SK-N-SH (cell line): Measurements from ENCODE around the gene CD163L1. TPM values are rescaled to one million over a fixed set of nuclear protein-coding genes. Genes with fewer than 3 reads are reported as not detected.

ENCODE experiments used
- CTCF ChIA-PET: fragments of 300-600, 350-600 bp; formaldehyde crosslinking; extraction: SDS; loops from one replicate; lab custom pipeline; 2021; lab: Yijun Ruan, JAX
- POLR2A ChIA-PET: fragments of 350-600 bp; sonication (Branson Sonifier 250); formaldehyde crosslinking; extraction: SDS; loops from one replicate; lab custom pipeline; 2020; ENCODE audit warnings: antibody characterized with exemption, inconsistent platforms; lab: Yijun Ruan, JAX
- DNase-seq: peaks from one replicate; pipeline ENCODE4 v3.0.0; 2012
- H2AFZ ChIP-seq: fragments of 200-600 bp; sonication (generic); 2 replicates; pipeline ENCODE4 v1.8.1; 2016; ENCODE audit warnings: antibody characterized with exemption, mild to moderate bottlenecking, low read depth
- H3F3A ChIP-seq: fragments of 200-600 bp; sonication (generic); replicated peaks from 2 replicates; pipeline ENCODE3; 2016; ENCODE audit warnings: antibody characterized with exemption, mild to moderate bottlenecking; ENCODE audit not compliant: insufficient read depth
- H3K27ac ChIP-seq, 2 experiments: fragments of 200-500 bp in 1 of 2; fragments of 200-600 bp in 1 of 2; sonication (Bioruptor generic) in 1 of 2; sonication (generic), shearing (Covaris generic) in 1 of 2; 2 replicates each; pipeline versions ENCODE4 v1.5.1 to v1.6.1; 2014 to 2016; ENCODE audit warnings: low read depth in 2 of 2, inconsistent platforms in 1 of 2, low read length in 1 of 2, mild to moderate bottlenecking in 1 of 2, mixed read lengths in 1 of 2
- H3K27me3 ChIP-seq: fragments of 200-600 bp; sonication (generic), shearing (Covaris generic); 2 replicates; pipeline ENCODE4 v1.6.1; 2016; ENCODE audit warnings: mixed run types; ENCODE audit not compliant: insufficient read depth
- H3K36me3 ChIP-seq, 2 experiments: fragments of 200-500 bp in 1 of 2; fragments of 200-600 bp in 1 of 2; sonication (Bioruptor generic) in 1 of 2; sonication (generic) in 1 of 2; replicated peaks in 1 of 2; 2 replicates each; pipeline versions ENCODE3 to v1.5.1; 2014 to 2016; ENCODE audit warnings: low read length in 1 of 2, mild to moderate bottlenecking in 1 of 2; ENCODE audit not compliant: insufficient read depth in 2 of 2, control insufficient read depth in 1 of 2
- H3K4me1 ChIP-seq, 2 experiments: fragments of 200-500 bp in 1 of 2; fragments of 200-600 bp in 1 of 2; sonication (Bioruptor generic) in 1 of 2; sonication (generic), shearing (Covaris generic) in 1 of 2; 2 replicates each; pipeline versions ENCODE4 v1.5.1 to v1.6.1; 2014 to 2016; ENCODE audit warnings: low read depth in 1 of 2, low read length in 1 of 2, mixed run types in 1 of 2; ENCODE audit not compliant: insufficient read depth in 2 of 2, control insufficient read depth in 1 of 2
- H3K4me2 ChIP-seq: fragments of 200-600 bp; sonication (generic), shearing (Covaris generic); 2 replicates; pipeline ENCODE4 v1.6.1; 2017; ENCODE audit warnings: mixed run types
- H3K4me3 ChIP-seq, 2 experiments: fragments of 200-500 bp in 1 of 2; fragments of 200-600 bp in 1 of 2; sonication (Bioruptor generic) in 1 of 2; sonication (generic), shearing (Covaris generic) in 1 of 2; 2 replicates each; pipeline versions ENCODE4 v1.5.1 to v1.8.1; 2014 to 2016; ENCODE audit warnings: low read depth in 2 of 2, inconsistent platforms in 1 of 2, low read length in 1 of 2, mild to moderate bottlenecking in 1 of 2, mixed read lengths in 1 of 2, moderate library complexity in 1 of 2
- H3K79me2 ChIP-seq: fragments of 200-600 bp; sonication (generic); 2 replicates; pipeline ENCODE4 v1.8.1; 2017; ENCODE audit warnings: mild to moderate bottlenecking; ENCODE audit not compliant: insufficient read depth
- H3K9ac ChIP-seq: fragments of 200-600 bp; sonication (generic); 2 replicates; pipeline ENCODE4 v1.6.1; 2017; ENCODE audit warnings: mixed run types
- H3K9me2 ChIP-seq: fragments of 200-600 bp; sonication (generic); 2 replicates; pipeline ENCODE4 v1.6.1; 2017; ENCODE audit warnings: mixed run types
- H3K9me3 ChIP-seq: fragments of 200-600 bp; sonication (generic); 2 replicates; pipeline ENCODE4 v1.6.1; 2017; ENCODE audit warnings: mixed run types, mild to moderate bottlenecking, moderate library complexity
- H4K20me1 ChIP-seq: fragments of 200-600 bp; sonication (generic); 2 replicates; pipeline ENCODE4 v1.6.1; 2017; ENCODE audit warnings: mild to moderate bottlenecking, mixed run types; ENCODE audit not compliant: insufficient read depth
- EP300 ChIP-seq, 2 experiments: IDR thresholded peaks; 2 replicates each; pipeline versions ENCODE4 v1.4.0 to v1.6.1; 2012; ENCODE audit warnings: borderline replicate concordance in 1 of 2, low read depth in 1 of 2, low read length in 1 of 2
- FOSL2 ChIP-seq: IDR thresholded peaks from 2 replicates; pipeline ENCODE4 v1.4.0; 2012; ENCODE audit warnings: low read depth, mild to moderate bottlenecking, moderate library complexity, borderline replicate concordance
- GATA2 ChIP-seq: sonication (generic); formaldehyde crosslinking; IDR thresholded peaks from 2 replicates; pipeline ENCODE4 v1.5.0; 2020; ENCODE audit warnings: mild to moderate bottlenecking, missing genetic modification reagents
- MXI1 ChIP-seq: IDR thresholded peaks from 2 replicates; pipeline ENCODE4 v1.6.1; 2012; ENCODE audit warnings: mild to moderate bottlenecking, low read depth, low read length, improper control_type of control experiment
- POLR2AphosphoS5 ChIP-seq: IDR thresholded peaks from 2 replicates; pipeline ENCODE4 v1.6.1; 2012; ENCODE audit warnings: low read depth, low read length
- RXRA ChIP-seq: IDR thresholded peaks from 2 replicates; pipeline ENCODE4 v1.4.0; 2012; ENCODE audit warnings: low read depth, mild to moderate bottlenecking, borderline replicate concordance
- SIN3A ChIP-seq: IDR thresholded peaks from 2 replicates; pipeline ENCODE4 v1.6.1; 2012; ENCODE audit warnings: low read depth, mild to moderate bottlenecking, low read length, moderate library complexity, borderline replicate concordance
- SMC3 ChIP-seq: IDR thresholded peaks from 2 replicates; pipeline ENCODE4 v1.6.1; 2012; ENCODE audit warnings: low read depth, low read length, improper control_type of control experiment
- YY1 ChIP-seq: IDR thresholded peaks from 2 replicates; pipeline ENCODE4 v1.4.0; 2012; ENCODE audit warnings: low read depth, mild to moderate bottlenecking
- WGBS: methylation state at CpG from one replicate; pipeline ENCODE4 v1.1.6; 2017; ENCODE audit warnings: low lambda C conversion rate; 5-methylcytosine and 5-hydroxymethylcytosine counted together
- polyA plus RNA-seq, 3 experiments: library from polyadenylated mRNA; depleted of rRNA; stranded (reverse); fragments of >200 nt; gene quantifications; 2 replicates each; pipeline ENCODE4 v1.2.3, GENCODE V29; 2012
- TF ChIP-seq, protein P1 (sequence below): IDR thresholded peaks from 2 replicates; pipeline ENCODE4 v1.4.0; 2012; ENCODE audit warnings: low read depth
- TF ChIP-seq, protein P2 (sequence below): IDR thresholded peaks from 2 replicates; pipeline ENCODE4 v1.4.0; 2012; ENCODE audit warnings: low read depth, borderline replicate concordance
- TF ChIP-seq, protein P3 (sequence below): IDR thresholded peaks from 2 replicates; pipeline ENCODE4; 2012
- TF ChIP-seq, protein P4 (sequence below): fragments of 200-600 bp; sonication (generic); IDR thresholded peaks from 2 replicates; pipeline ENCODE4 v1.6.1; 2017; ENCODE audit warnings: antibody characterized with exemption, mild to moderate bottlenecking, moderate library complexity
- TF ChIP-seq, protein P5 (sequence below): fragments of 150-350 bp; IDR thresholded peaks from 2 replicates; pipeline ENCODE4 v1.6.1; 2017; ENCODE audit warnings: antibody characterized with exemption, low read length, low read depth, borderline replicate concordance

CD163L1 gene
- polyA plus RNA-seq, 1 of the 3 experiments (the other 2 are of a cell fraction), result 0.25 TPM

DNA sequence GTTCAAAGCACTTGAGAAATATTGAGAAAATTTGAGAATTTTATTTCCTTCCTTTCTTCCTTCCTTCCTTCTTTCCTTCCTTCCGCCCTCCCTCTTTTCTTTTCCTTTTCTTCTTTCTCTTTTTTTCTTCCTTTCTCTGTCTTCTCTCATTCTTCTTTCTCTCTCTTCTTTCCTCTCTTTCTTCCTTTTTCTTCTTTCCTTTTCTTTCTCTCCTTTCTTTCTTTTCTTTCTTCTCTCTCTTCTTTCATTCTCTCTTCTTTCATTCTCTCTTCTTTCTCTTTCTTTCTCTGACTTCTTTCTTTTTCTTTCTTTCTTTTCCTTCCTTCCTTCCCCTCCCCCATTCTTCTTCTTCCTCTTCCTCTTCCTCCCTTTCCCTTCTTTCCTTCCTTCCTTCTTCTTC is 44.9 kb downstream of the CD163L1 start:
- Histone ChIP-seq H3K9me2 (no peaks in the 10 kb centered on the region), H2AFZ (no peak overlapping the region), H3K4me2 (no peak overlapping the region), H3K4me1 (no peaks in the 10 kb centered on the region), H3K9me3 (no peaks in the 10 kb centered on the region), H3K27me3 (no peaks in the 10 kb centered on the region), H3K9ac (no peak overlapping the region), H3K27ac (no peak overlapping the region), H3F3A (peaks cover 4% of the 10 kb centered on the region), H4K20me1 (no peaks in the 10 kb centered on the region), H3K36me3 (no peaks in the 10 kb centered on the region), H3K4me3 (no peak overlapping the region), H3K79me2 (no peaks in the 10 kb centered on the region)
- WGBS, result 13% methylated on average over 1 of the region's 1 CpG
- ChIA-PET POLR2A (no interaction called here), CTCF (no interaction called here)
- TF ChIP-seq MXI1, result no peak
- TF ChIP-seq, protein P1, sequence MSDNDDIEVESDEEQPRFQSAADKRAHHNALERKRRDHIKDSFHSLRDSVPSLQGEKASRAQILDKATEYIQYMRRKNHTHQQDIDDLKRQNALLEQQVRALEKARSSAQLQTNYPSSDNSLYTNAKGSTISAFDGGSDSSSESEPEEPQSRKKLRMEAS, result no peak
- TF ChIP-seq, protein P2, sequence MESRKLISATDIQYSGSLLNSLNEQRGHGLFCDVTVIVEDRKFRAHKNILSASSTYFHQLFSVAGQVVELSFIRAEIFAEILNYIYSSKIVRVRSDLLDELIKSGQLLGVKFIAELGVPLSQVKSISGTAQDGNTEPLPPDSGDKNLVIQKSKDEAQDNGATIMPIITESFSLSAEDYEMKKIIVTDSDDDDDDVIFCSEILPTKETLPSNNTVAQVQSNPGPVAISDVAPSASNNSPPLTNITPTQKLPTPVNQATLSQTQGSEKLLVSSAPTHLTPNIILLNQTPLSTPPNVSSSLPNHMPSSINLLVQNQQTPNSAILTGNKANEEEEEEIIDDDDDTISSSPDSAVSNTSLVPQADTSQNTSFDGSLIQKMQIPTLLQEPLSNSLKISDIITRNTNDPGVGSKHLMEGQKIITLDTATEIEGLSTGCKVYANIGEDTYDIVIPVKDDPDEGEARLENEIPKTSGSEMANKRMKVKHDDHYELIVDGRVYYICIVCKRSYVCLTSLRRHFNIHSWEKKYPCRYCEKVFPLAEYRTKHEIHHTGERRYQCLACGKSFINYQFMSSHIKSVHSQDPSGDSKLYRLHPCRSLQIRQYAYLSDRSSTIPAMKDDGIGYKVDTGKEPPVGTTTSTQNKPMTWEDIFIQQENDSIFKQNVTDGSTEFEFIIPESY, result no peak
- TF ChIP-seq, protein P3, sequence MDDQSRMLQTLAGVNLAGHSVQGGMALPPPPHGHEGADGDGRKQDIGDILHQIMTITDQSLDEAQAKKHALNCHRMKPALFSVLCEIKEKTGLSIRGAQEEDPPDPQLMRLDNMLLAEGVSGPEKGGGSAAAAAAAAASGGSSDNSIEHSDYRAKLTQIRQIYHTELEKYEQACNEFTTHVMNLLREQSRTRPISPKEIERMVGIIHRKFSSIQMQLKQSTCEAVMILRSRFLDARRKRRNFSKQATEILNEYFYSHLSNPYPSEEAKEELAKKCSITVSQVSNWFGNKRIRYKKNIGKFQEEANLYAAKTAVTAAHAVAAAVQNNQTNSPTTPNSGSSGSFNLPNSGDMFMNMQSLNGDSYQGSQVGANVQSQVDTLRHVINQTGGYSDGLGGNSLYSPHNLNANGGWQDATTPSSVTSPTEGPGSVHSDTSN, result no peak
- TF ChIP-seq SMC3, result no peak
- no peak for TF ChIP-seq EP300 (IDR thresholded peaks at IDR 0.05; ENCODE audit: borderline replicate concordance in 1 of 2, low read depth in 1 of 2, low read length in 1 of 2)
- TF ChIP-seq, protein P4, sequence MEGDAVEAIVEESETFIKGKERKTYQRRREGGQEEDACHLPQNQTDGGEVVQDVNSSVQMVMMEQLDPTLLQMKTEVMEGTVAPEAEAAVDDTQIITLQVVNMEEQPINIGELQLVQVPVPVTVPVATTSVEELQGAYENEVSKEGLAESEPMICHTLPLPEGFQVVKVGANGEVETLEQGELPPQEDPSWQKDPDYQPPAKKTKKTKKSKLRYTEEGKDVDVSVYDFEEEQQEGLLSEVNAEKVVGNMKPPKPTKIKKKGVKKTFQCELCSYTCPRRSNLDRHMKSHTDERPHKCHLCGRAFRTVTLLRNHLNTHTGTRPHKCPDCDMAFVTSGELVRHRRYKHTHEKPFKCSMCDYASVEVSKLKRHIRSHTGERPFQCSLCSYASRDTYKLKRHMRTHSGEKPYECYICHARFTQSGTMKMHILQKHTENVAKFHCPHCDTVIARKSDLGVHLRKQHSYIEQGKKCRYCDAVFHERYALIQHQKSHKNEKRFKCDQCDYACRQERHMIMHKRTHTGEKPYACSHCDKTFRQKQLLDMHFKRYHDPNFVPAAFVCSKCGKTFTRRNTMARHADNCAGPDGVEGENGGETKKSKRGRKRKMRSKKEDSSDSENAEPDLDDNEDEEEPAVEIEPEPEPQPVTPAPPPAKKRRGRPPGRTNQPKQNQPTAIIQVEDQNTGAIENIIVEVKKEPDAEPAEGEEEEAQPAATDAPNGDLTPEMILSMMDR, result no peak
- TF ChIP-seq, protein P5, sequence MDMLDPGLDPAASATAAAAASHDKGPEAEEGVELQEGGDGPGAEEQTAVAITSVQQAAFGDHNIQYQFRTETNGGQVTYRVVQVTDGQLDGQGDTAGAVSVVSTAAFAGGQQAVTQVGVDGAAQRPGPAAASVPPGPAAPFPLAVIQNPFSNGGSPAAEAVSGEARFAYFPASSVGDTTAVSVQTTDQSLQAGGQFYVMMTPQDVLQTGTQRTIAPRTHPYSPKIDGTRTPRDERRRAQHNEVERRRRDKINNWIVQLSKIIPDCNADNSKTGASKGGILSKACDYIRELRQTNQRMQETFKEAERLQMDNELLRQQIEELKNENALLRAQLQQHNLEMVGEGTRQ, result no peak
- no peak for TF ChIP-seq YY1
- DNase-seq, result no peak

DNA sequence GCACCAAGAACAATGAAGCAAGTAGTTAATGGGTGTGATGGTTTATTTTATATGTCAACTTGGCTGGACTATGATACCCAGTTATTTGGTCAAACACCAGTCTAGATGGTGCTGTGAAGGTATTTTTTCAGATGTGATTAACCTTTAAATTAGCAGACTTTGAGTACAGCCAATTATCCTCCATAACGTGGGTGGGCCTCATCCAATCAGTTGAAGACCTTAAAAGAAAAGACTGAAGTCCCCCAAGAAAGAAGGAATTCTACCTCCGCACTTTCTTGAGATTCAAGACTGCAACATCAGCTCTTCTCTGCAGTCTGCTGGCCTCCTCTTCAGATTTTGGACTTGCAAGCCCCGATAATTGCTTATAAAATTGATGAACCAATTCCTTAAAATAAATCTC is 47.5 kb downstream of the CD163L1 start:
- no peaks in the 10 kb centered on the region for H3K9me3 ChIP-seq
- WGBS, result 17% methylated on average over 3 of the region's 3 CpGs
- no peaks in the 10 kb centered on the region for H3K4me1 ChIP-seq
- H3K27me3 ChIP-seq, result no peaks in the 10 kb centered on the region
- H4K20me1 ChIP-seq, result no peaks in the 10 kb centered on the region
- CTCF ChIA-PET, result no interaction called here
- TF ChIP-seq GATA2 (CRISPR knock-in tag) (no peak), RXRA (no peak), SIN3A (no peak), MXI1 (no peak), FOSL2 (no peak), SMC3 (no peak), POLR2AphosphoS5 (no peak)
- TF ChIP-seq, all 33 proteins: peak for 0
- no peaks in the 10 kb centered on the region for H3K9me2 ChIP-seq
- no peaks in the 10 kb centered on the region for H3K36me3 ChIP-seq
- no peak overlapping the region for H3K4me3 ChIP-seq
- DNase-seq, result no peak
- no peaks in the 10 kb centered on the region for H3K79me2 ChIP-seq
- POLR2A ChIA-PET, result no interaction called here
- H2AFZ ChIP-seq, result no peak overlapping the region
- no peak overlapping the region for H3K9ac ChIP-seq
- H3F3A ChIP-seq, result no peaks in the 10 kb centered on the region
- no peak overlapping the region for H3K27ac ChIP-seq
- no peak overlapping the region for H3K4me2 ChIP-seq
